Fibroblast of lung (primary cell): Measurements from ENCODE around the gene CHST8. TPM values are rescaled to one million over a fixed set of nuclear protein-coding genes. Genes with fewer than 3 reads are reported as not detected.
"Not testable (repeated sequence)": the region's sequence is repeated elsewhere in the genome, so short reads cannot be mapped to it uniquely, and the experiment has no call there.

Experiments used
- DNase-seq, 2 donors: peaks; one replicate each; pipeline versions ENCODE4 v3.0.0 to v3.0.0-alpha.2; 2010; ENCODE audit warnings: low read depth in 2 of 2
- H2AFZ ChIP-seq: 2 replicates; pipeline ENCODE4 v1.5.1; 2012; ENCODE audit warnings: low read length, control low read depth, inconsistent platforms
- H3K27ac ChIP-seq: 2 replicates; pipeline ENCODE4 v1.5.1; 2011; ENCODE audit warnings: low read length, control low read depth; ENCODE audit not compliant: insufficient read depth
- H3K27me3 ChIP-seq: 2 replicates; pipeline ENCODE4 v1.5.1; 2011; ENCODE audit warnings: mild to moderate bottlenecking, low read length; ENCODE audit not compliant: control insufficient read depth, insufficient read depth
- H3K36me3 ChIP-seq: 2 replicates; pipeline ENCODE4 v1.5.1; 2011; ENCODE audit warnings: low read length; ENCODE audit not compliant: control insufficient read depth, insufficient read depth
- H3K4me1 ChIP-seq: 2 replicates; pipeline ENCODE4 v1.5.1; 2011; ENCODE audit warnings: low read length; ENCODE audit not compliant: control insufficient read depth, insufficient read depth; ENCODE audit errors: extremely low read depth
- H3K4me2 ChIP-seq: 2 replicates; pipeline ENCODE4 v1.5.1; 2011; ENCODE audit warnings: low read length, control low read depth; ENCODE audit not compliant: insufficient read depth; ENCODE audit errors: extremely low read depth
- H3K4me3 ChIP-seq, 4 experiments: fragments of 200-600 bp in 1 of 4; sonication (generic) in 1 of 4; replicated peaks in 1 of 4; 2 replicates each; pipeline ENCODE4 v1.5.1; 2011 to 2016; ENCODE audit warnings: low read length in 4 of 4, low read depth in 3 of 4, mild to moderate bottlenecking in 3 of 4, control low read depth in 2 of 4, inconsistent platforms in 1 of 4, mixed read lengths in 1 of 4; ENCODE audit not compliant: insufficient read depth in 1 of 4; ENCODE audit errors: control extremely low read depth in 1 of 4
- H3K79me2 ChIP-seq: 2 replicates; pipeline ENCODE4 v1.5.1; 2012; ENCODE audit warnings: mild to moderate bottlenecking, low read length, inconsistent platforms; ENCODE audit not compliant: control insufficient read depth, insufficient read depth
- H3K9ac ChIP-seq: 2 replicates; pipeline ENCODE4 v1.5.1; 2011; ENCODE audit warnings: mild to moderate bottlenecking, low read length, control low read depth; ENCODE audit not compliant: insufficient read depth
- H3K9me3 ChIP-seq: 2 replicates; pipeline ENCODE4 v1.5.1; 2012; ENCODE audit warnings: low read depth, low read length; ENCODE audit not compliant: control insufficient read depth, insufficient read depth
- H4K20me1 ChIP-seq: 2 replicates; pipeline ENCODE4 v1.5.1; 2011; ENCODE audit warnings: low read length; ENCODE audit not compliant: control insufficient read depth, insufficient read depth; ENCODE audit errors: extremely low read depth
- CTCF ChIP-seq, 2 donors: IDR thresholded peaks in 1 of 2; conservative IDR thresholded peaks in 1 of 2; 1 replicate in 1 of 2; 2 replicates in 1 of 2; pipeline ENCODE4 v1.5.1; 2011 to 2012; ENCODE audit warnings: low read length in 2 of 2, control low read depth in 1 of 2, inconsistent platforms in 1 of 2, low read depth in 1 of 2, mild to moderate bottlenecking in 1 of 2
- EZH2 ChIP-seq: IDR thresholded peaks from 2 replicates; pipeline ENCODE4 v1.5.1; 2012; ENCODE audit warnings: low read length, control low read depth, mild to moderate bottlenecking; ENCODE audit errors: missing control alignments
- polyA plus RNA-seq, 2 donors: library from polyadenylated mRNA; depleted of rRNA in 1 of 2; stranded (reverse) in 1 of 2; unstranded in 1 of 2; fragments of >200 nt; gene quantifications; 2 replicates each; pipeline ENCODE4 v1.2.1, GENCODE V29; 2011 to 2012; ENCODE audit warnings: missing spikeins in 1 of 2
- total RNA-seq: library from RNA; depleted of rRNA; stranded (reverse); fragments of >200 nt; gene quantifications from 2 replicates; pipeline ENCODE4 v1.2.1, GENCODE V29; 2014

CHST8 gene
- total and polyA plus RNA-seq, 2 donors (not counting 1 experiment from before 2014, with no cell fraction given) = not detected

- no peak for TF ChIP-seq CTCF (conservative IDR thresholded peaks at IDR 0.05 in 1 of 2, IDR thresholded peaks at IDR 0.05 in 1 of 2; ENCODE audit: low read depth in 1 of 2, low read length in 2 of 2)
- no peak for TF ChIP-seq EZH2
- no peak overlapping the region for H3K9ac ChIP-seq
- no peak overlapping the region for H3K4me2 ChIP-seq
- no peak for DNase-seq
- H2AFZ ChIP-seq = no peak overlapping the region
- H3K4me3 ChIP-seq = no peak overlapping the region
- no peak overlapping the region for H3K27ac ChIP-seq
- H3K79me2 ChIP-seq = no peaks in the 10 kb centered on the region
- H3K4me1 ChIP-seq = no peaks in the 10 kb centered on the region
- no peaks in the 10 kb centered on the region for H4K20me1 ChIP-seq
- H3K27me3 ChIP-seq = no peaks in the 10 kb centered on the region
- no peaks in the 10 kb centered on the region for H3K36me3 ChIP-seq
- H3K9me3 ChIP-seq = no peaks in the 10 kb centered on the region
These were observed 38.8 kb downstream of the CHST8 start for GRCh38 chr19:33660410-33661124.

- no peaks in the 10 kb centered on the region for H3K9me3 ChIP-seq
- DNase-seq = no peak
- H4K20me1 ChIP-seq = no peaks in the 10 kb centered on the region
- no peaks in the 10 kb centered on the region for H3K4me1 ChIP-seq
- H3K4me3 ChIP-seq = no peak overlapping the region
- no peaks in the 10 kb centered on the region for H3K27me3 ChIP-seq
- H3K9ac ChIP-seq = no peak overlapping the region
- H3K27ac ChIP-seq = no peak overlapping the region
- no peaks in the 10 kb centered on the region for H3K79me2 ChIP-seq
- TF ChIP-seq EZH2 (no peak), CTCF (conservative IDR thresholded peaks at IDR 0.05 in 1 of 2, IDR thresholded peaks at IDR 0.05 in 1 of 2; ENCODE audit: low read depth in 1 of 2, low read length in 2 of 2) (no peak)
- no peak overlapping the region for H3K4me2 ChIP-seq
- no peaks in the 10 kb centered on the region for H3K36me3 ChIP-seq
- H2AFZ ChIP-seq = no peak overlapping the region
These were observed 39.6 kb downstream of the CHST8 start for GRCh38 chr19:33661336-33661735.

GRCh38 chr19:33662391-33663092 lies 40.8 kb downstream of the CHST8 start:
- H3K9me3 ChIP-seq = no peaks in the 10 kb centered on the region
- H3K4me1 ChIP-seq = no peaks in the 10 kb centered on the region
- H3K79me2 ChIP-seq = no peaks in the 10 kb centered on the region
- no peak overlapping the region for H3K27ac ChIP-seq
- H2AFZ ChIP-seq = no peak overlapping the region
- TF ChIP-seq CTCF (conservative IDR thresholded peaks at IDR 0.05 in 1 of 2, IDR thresholded peaks at IDR 0.05 in 1 of 2; ENCODE audit: low read depth in 1 of 2, low read length in 2 of 2) (no peak), EZH2 (no peak)
- no peak overlapping the region for H3K9ac ChIP-seq
- DNase-seq = no peak
- no peaks in the 10 kb centered on the region for H3K27me3 ChIP-seq
- no peaks in the 10 kb centered on the region for H4K20me1 ChIP-seq
- H3K4me2 ChIP-seq = no peak overlapping the region
- no peak overlapping the region for H3K4me3 ChIP-seq
- no peaks in the 10 kb centered on the region for H3K36me3 ChIP-seq

DNA sequence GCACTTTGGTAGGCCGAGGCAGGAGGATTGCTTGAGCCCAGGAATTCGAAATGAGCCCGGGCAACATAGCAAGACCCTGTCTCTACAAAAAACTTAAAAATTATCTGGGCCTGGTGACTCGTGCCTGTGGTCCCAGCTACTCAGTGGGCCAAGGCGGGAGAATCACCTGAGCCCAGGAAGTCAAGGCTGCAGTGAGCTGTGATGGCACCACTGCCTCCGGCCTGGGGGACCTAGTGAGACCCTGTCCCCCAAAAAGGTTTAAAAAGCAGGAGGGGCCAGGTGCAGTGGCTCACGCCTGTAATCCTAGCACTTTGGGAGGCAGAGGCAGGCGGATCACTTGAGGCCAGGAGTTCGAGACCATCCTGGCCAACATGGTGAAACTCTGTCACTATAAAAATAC lies 41.6 kb downstream of the CHST8 start:
- not testable (repeated sequence) for H3K9me3 ChIP-seq, H3K79me2 ChIP-seq, H3K4me2 ChIP-seq, H3K9ac ChIP-seq, H3K27me3 ChIP-seq, H3K36me3 ChIP-seq, H4K20me1 ChIP-seq, H3K27ac ChIP-seq, DNase-seq, H2AFZ ChIP-seq, H3K4me3 ChIP-seq, H3K4me1 ChIP-seq
